NCI-H2081 treated with DMSO at 0.1 percent for 48 hours (cell line): Measurements from ENCODE around the gene ITGB4.

Experiments
- DNase-seq: peaks from one replicate; lab custom pipeline; 2025; lab: John Stamatoyannopoulos, UW

ITGB4 gene

DNA sequence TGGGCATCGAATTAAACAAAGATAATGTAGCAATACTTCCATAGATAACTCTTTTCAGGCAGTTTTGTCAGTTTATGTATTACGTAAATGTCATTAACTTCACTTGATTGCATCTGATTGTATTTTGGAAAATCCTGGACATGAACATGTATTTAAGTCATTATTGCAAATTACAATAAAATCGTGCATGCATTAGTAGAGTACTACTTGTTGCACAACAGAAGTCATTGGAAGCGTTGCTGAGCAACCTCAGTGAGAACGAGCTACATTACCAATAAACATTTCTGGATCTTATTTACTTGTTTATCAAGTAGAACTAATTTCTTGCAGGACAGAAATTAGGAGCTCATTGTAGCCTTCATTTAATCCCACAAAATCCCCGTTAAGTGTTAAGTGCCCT lies 70.0 kb downstream of the ITGB4 start:
- DNase-seq = no peak

DNA sequence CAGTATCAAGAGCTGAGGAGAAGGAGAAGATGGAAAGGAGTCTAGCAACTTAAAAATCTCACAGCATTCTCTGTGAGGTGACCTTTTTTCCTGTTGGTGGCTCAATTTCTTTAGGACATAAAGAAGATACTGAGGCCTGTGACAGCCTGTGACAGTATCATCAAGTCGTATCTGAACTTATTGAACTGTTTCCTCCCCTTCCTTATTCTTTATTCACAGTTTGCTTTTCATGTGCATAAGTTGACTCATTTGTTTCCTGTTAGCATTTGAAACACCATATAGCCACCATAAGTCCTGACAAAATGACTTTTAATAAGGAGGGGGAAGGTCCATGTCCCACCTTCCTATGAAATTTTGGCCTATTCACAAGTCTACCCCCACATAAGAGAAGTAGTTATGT lies 72.2 kb downstream of the ITGB4 start:
- DNase-seq = no peak

DNA sequence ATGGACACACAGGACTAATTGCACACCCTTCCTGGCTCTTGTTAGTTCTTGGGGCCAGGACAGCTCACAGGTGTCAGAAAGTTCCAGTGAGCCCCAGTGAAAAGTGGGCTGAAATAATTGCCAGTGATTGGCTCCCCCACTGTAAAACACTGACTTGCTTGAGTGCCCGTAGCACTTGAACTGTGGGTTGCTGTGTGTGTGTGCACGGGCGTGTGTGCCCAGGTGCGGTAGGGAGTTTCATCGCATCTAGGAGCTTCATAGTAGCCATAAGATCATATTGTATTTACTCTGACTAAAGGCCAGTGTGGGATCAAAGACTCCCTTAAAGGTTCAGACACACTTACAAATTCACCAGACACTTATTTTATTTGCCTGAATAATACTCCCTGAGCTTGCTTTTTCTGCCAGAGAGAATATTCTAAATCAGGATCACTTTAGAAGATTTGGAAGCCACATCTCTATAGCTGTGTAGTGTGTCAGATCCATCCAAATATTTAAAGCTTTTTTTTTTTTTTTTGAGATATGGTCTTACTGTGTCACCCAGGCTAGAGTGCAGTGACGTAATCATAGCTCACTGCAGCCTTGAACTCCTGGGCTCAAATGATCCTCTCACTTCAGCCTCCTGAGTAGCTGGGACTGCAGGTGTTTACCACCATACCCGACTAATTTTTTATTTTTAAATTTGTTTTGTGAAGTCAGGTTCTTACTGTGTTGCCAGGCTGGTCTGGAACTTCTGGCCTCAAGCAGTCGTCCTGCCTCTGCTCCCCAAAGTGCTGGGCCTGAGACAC lies 74.8 kb downstream of the ITGB4 start:
- DNase-seq = no peak

DNA sequence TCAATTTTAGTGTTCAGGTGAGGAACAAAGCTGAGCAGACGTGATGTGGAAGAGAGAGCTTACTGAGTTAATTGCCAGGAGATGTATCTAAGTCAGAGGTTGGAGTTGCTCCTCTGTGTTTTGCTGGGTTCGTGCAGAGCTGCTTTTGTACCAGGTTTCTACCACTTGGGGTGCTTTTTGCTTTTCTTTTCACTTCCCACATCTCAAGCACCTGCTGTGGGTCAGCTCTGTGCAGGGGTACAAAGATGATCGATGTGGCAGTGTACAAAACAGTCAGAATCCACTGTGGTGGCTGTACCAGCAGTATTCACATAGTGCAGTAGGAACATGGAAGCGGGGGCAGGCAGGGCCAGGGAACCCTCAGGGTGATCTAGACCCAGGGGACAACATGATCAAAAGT lies 78.1 kb downstream of the ITGB4 start:
- no peak for DNase-seq

DNA sequence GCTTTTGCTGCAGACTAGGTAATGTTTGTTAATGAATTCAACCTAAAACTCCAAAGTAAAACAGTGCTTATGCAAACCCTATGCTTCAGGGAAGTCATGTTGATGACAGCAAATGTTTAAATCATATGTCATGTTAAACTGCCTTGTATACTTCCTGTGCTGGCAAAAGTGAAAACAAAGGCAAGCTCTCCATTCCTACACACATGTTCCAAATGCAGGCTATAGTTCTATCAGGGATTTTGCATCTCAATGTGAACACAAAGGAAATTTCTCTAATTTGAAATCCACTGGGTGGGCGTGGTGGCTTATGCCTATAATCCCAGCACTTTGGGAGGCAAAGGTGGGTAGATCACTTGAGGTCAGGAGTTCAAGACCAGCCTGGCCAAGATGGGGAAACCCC lies 82.6 kb downstream of the ITGB4 start:
- DNase-seq = no peak

DNA sequence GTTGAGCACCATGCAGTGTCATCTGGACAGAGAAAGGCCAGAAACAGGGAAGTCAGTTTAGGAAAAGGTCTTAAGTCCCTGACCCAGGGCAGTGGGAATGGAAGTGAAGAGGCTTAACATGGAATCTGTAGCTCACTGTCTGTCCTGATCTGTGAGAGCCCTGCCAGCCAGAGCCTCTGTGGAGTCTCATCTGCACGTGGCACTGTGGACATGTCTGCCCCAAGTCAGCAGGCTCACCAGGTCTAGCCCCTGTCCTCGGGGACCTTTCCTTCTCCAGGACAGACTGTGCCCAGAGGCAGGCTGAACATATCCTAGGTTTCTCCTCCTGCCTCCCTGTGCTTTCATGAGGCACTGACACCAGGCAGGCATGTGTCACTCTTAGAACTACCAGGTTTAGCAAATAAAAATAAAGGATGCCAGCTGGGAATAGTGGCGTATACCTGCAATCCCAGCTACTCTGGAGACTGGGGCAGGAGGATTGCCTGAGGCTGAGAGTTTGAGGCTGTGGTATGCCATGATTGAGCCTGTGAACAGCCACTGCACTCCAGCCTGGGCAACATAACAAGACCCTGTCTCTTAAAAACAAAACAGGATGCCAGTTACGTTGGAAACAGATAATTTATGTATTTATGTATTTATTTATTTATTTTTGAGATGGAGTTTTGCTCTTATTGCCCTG lies 85.7 kb downstream of the ITGB4 start:
- no peak for DNase-seq
